PC-3 (cell line): ENCODE measurements around the gene TTLL10. TPM values are rescaled to one million over a fixed set of nuclear protein-coding genes. Genes with fewer than 3 reads are reported as not detected.

ENCODE experiments used
- ATAC-seq: fragments of 200-7000 bp; cut with Tn5 transposase; 2 replicates; pipeline ENCODE4 v1.9.1; 2020; ENCODE audit warnings: mild to moderate bottlenecking, moderate library complexity
- BruUV-seq: library from RNA; stranded (reverse); fragments of 400-500 nt; replicated peaks from 2 replicates; lab custom pipeline; 2021; lab: Mats Ljungman, UMichigan
- CTCF ChIA-PET: fragments of 300-600 bp; sonication (Branson Sonifier 250); formaldehyde crosslinking; loops from one replicate; lab custom pipeline; 2022; ENCODE audit warnings: antibody characterized with exemption; lab: Charles Lee
- POLR2A ChIA-PET: fragments of 300-600 bp; sonication (Branson Sonifier 250); formaldehyde crosslinking; loops from one replicate; lab custom pipeline; 2022; ENCODE audit warnings: antibody characterized with exemption; ENCODE audit not compliant: unreplicated experiment; lab: Charles Lee
- DNase-seq: peaks from one replicate; pipeline ENCODE4 v3.0.0-alpha.2; 2015
- H2AFZ ChIP-seq: fragments of 300-600 bp; sonication (generic); 2 replicates; pipeline ENCODE4 v1.6.0; 2016; ENCODE audit warnings: antibody characterized with exemption, low read length
- H3F3A ChIP-seq: fragments of 300-600 bp; sonication (generic); one replicate; pipeline ENCODE4 v1.6.0; 2017; ENCODE audit warnings: antibody characterized with exemption, low read length, control low read depth, mild to moderate bottlenecking; ENCODE audit not compliant: unreplicated experiment
- H3K27ac ChIP-seq: fragments of 300-600 bp; sonication (generic); 2 replicates; pipeline ENCODE4 v1.5.1; 2016; ENCODE audit warnings: mild to moderate bottlenecking, low read length
- H3K27me3 ChIP-seq: fragments of 300-600 bp; sonication (generic); 2 replicates; pipeline ENCODE4 v1.6.1; 2016; ENCODE audit warnings: low read length, mixed read lengths
- H3K36me3 ChIP-seq: fragments of 300-600 bp; sonication (generic); 2 replicates; pipeline ENCODE4 v1.6.1; 2016; ENCODE audit warnings: low read depth, mixed run types, low read length, mixed read lengths
- H3K4me1 ChIP-seq: fragments of 300-600 bp; sonication (generic); 2 replicates; pipeline ENCODE4 v1.5.1; 2016; ENCODE audit warnings: low read length; ENCODE audit not compliant: insufficient read depth
- H3K4me2 ChIP-seq: fragments of 300-600 bp; sonication (generic); 2 replicates; pipeline ENCODE4 v1.6.0; 2016; ENCODE audit warnings: low read length
- H3K4me3 ChIP-seq: fragments of 300-600 bp; sonication (generic); 2 replicates; pipeline ENCODE4 v1.5.1; 2016; ENCODE audit warnings: mild to moderate bottlenecking, low read length, mixed read lengths
- H3K79me2 ChIP-seq: fragments of 300-600 bp; sonication (generic); 2 replicates; pipeline ENCODE4 v1.6.1; 2017; ENCODE audit warnings: low read length, mixed read lengths
- H3K9ac ChIP-seq: fragments of 300-600 bp; sonication (generic); 2 replicates; pipeline ENCODE4 v1.6.0; 2016; ENCODE audit warnings: mild to moderate bottlenecking, low read length
- H3K9me2 ChIP-seq: fragments of 300-600 bp; sonication (generic); replicated peaks from 2 replicates; pipeline ENCODE4 v1.6.1; 2016; ENCODE audit warnings: mixed run types, low read length, mixed read lengths
- H3K9me3 ChIP-seq: fragments of 300-600 bp; sonication (generic); 2 replicates; pipeline ENCODE4 v1.6.1; 2016; ENCODE audit warnings: low read length, mixed read lengths
- H4K20me1 ChIP-seq: fragments of 300-600 bp; sonication (generic); 2 replicates; pipeline ENCODE4 v1.6.1; 2016; ENCODE audit warnings: low read length, mixed read lengths
- CTCF ChIP-seq: fragments of 300-600 bp; sonication (generic); conservative IDR thresholded peaks from 2 replicates; pipeline ENCODE4 v1.5.1; 2017; ENCODE audit warnings: antibody characterized with exemption, low read depth, mild to moderate bottlenecking, low read length
- EZH2 ChIP-seq: fragments of 300-600 bp; sonication (generic); IDR thresholded peaks from one replicate; pipeline ENCODE4 v1.6.1; 2017; ENCODE audit warnings: antibody characterized with exemption, mild to moderate bottlenecking, low read length; ENCODE audit not compliant: unreplicated experiment
- EZH2phosphoT487 ChIP-seq: fragments of 300-600 bp; sonication (generic); IDR thresholded peaks from 2 replicates; pipeline ENCODE4 v1.6.1; 2018; ENCODE audit warnings: mild to moderate bottlenecking, antibody characterized with exemption, low read length, borderline replicate concordance
- intact Hi-C: fragments of 100-400 bp; cut with micrococcal nuclease; formaldehyde crosslinking; loops from 2 replicates; pipeline ENCODE4 v1.9.0; 2023
- total RNA-seq: library from RNA; depleted of rRNA; stranded (reverse); fragments of >200 nt; gene quantifications from 2 replicates; pipeline ENCODE4 v1.2.3, GENCODE V29; 2014

The TTLL10 gene
- total RNA-seq, 1 experiment from 2014 or later = 0.36 TPM

- Histone ChIP-seq H3K36me3 (peaks cover 12% of the 10 kb centered on the region; the same call in 1 of the 2 replicates), H2AFZ (no peak overlapping the region), H3F3A (no peaks in the 10 kb centered on the region), H3K9ac (no peak overlapping the region), H3K9me3 (no peaks in the 10 kb centered on the region), H3K27me3 (no peaks in the 10 kb centered on the region), H4K20me1 (no peaks in the 10 kb centered on the region), H3K4me1 (peaks cover 6% of the 10 kb centered on the region), H3K4me3 (no peak overlapping the region), H3K79me2 (no peaks in the 10 kb centered on the region), H3K9me2 (no peaks in the 10 kb centered on the region), H3K4me2 (no peak overlapping the region), H3K27ac (no peak overlapping the region)
- intact Hi-C loops = no loop called here
- ChIA-PET POLR2A (no interaction called here), CTCF (no interaction called here)
- no peak for ATAC-seq
- BruUV-seq = no TSS peak
- no peak for DNase-seq
- TF ChIP-seq EZH2phosphoT487 (no peak), CTCF (no peak), EZH2 (no peak)
Measured at GRCh38 chr1:1212780-1213344, 39.2 kb downstream of the TTLL10 start.

- BruUV-seq = no TSS peak
- Histone ChIP-seq H3K79me2 (no peaks in the 10 kb centered on the region), H3K9me3 (no peaks in the 10 kb centered on the region), H3K36me3 (peaks cover 19% of the 10 kb centered on the region; the same call in 1 of the 2 replicates), H2AFZ (no peak within 1 kb of the TSS), H3K9ac (no peak within 1 kb of the TSS), H3F3A (no peaks in the 10 kb centered on the region), H4K20me1 (no peaks in the 10 kb centered on the region), H3K4me3 (no peak within 1 kb of the TSS), H3K4me2 (no peak within 1 kb of the TSS), H3K4me1 (peaks cover under 1% of the 10 kb centered on the region), H3K27me3 (no peaks in the 10 kb centered on the region), H3K9me2 (no peaks in the 10 kb centered on the region), H3K27ac (no peak within 1 kb of the TSS)
- ATAC-seq = peak; percentile 8; the same call in 1 of the 2 replicates
- ChIA-PET CTCF (no interaction called here), POLR2A (no interaction called here)
- TF ChIP-seq EZH2 (no peak), EZH2phosphoT487 (no peak), CTCF (no peak)
- no peak for DNase-seq
- intact Hi-C loops = no loop called here
Measured at GRCh38 chr1:1213345-1214265, 39.9 kb downstream of the TTLL10 start, which contains the start of gene TNFRSF4. TNFRSF4 (minus strand) TSS chr1:1214153; CDS start chr1:1214127, 26 bp downstream.
